H1 (cell line): ENCODE measurements around the gene ZNF488.

Experiments used
- CBX5 ChIP-seq: fragments of 300-800, 300-1000 bp; sonication (generic); IDR thresholded peaks from 2 replicates; pipeline ENCODE4 v1.7.1; 2016; ENCODE audit warnings: antibody characterized with exemption, low read length, low read depth
- CTCF ChIP-seq, 3 experiments: IDR thresholded peaks; 1 replicate in 2 of 3; 2 replicates in 1 of 3; pipeline versions ENCODE4 v1.5.1 to v1.6.1; 2011; ENCODE audit warnings: low read length in 3 of 3, mild to moderate bottlenecking in 3 of 3, inconsistent platforms in 2 of 3, low read depth in 1 of 3, moderate library complexity in 1 of 3; ENCODE audit not compliant: insufficient read depth in 1 of 3; ENCODE audit errors: control extremely low read depth in 1 of 3
- EZH2 ChIP-seq: fragments of 200-600 bp; sonication (generic); IDR thresholded peaks from 2 replicates; pipeline ENCODE4 v1.7.1; 2012; ENCODE audit warnings: low read depth, mild to moderate bottlenecking, moderate library complexity, low read length, inconsistent platforms; ENCODE audit not compliant: severe bottlenecking
- GABPA ChIP-seq: IDR thresholded peaks from 2 replicates; pipeline ENCODE4 v1.6.1; 2011; ENCODE audit warnings: mild to moderate bottlenecking, low read length, moderate library complexity, borderline replicate concordance; ENCODE audit not compliant: insufficient read depth
- JUND ChIP-seq: IDR thresholded peaks from 2 replicates; pipeline ENCODE4 v1.6.1; 2011; ENCODE audit warnings: mild to moderate bottlenecking, improper control_type of control experiment, low read length
- POLR2A ChIP-seq, 2 experiments: IDR thresholded peaks; 1 replicate in 1 of 2; 2 replicates in 1 of 2; pipeline ENCODE4 v1.6.1; 2011; ENCODE audit warnings: low read depth in 2 of 2, low read length in 2 of 2, mild to moderate bottlenecking in 2 of 2; ENCODE audit errors: control extremely low read depth in 1 of 2
- POLR2AphosphoS5 ChIP-seq: IDR thresholded peaks from 2 replicates; pipeline ENCODE4 v1.6.1; 2011; ENCODE audit warnings: low read depth, low read length
- SAP30 ChIP-seq: fragments of 300-600 bp; sonication (generic); IDR thresholded peaks from 2 replicates; pipeline ENCODE4 v1.7.1; 2012; ENCODE audit warnings: low read length, moderate library complexity, mild to moderate bottlenecking, inconsistent platforms; ENCODE audit not compliant: insufficient read depth, insufficient replicate concordance
- TAF1 ChIP-seq: IDR thresholded peaks from 2 replicates; pipeline ENCODE4 v1.6.1; 2011; ENCODE audit warnings: mild to moderate bottlenecking, low read depth, low read length

GRCh38 chr10:47330366-47330765 lies 53.7 kb downstream of the ZNF488 start:
- TF ChIP-seq CTCF (IDR thresholded peaks at IDR 0.05; ENCODE audit: control extremely low read depth in 1 of 3, insufficient read depth in 1 of 3, low read depth in 1 of 3, low read length in 3 of 3) (no peak), GABPA (no peak), CBX5 (no peak), POLR2A (IDR thresholded peaks at IDR 0.05; ENCODE audit: control extremely low read depth in 1 of 2, low read depth in 2 of 2, low read length in 2 of 2) (no peak), SAP30 (no peak), POLR2AphosphoS5 (no peak), JUND (no peak), TAF1 (no peak), EZH2 (no peak)
